Endodermal cell (in vitro differentiated cells): ENCODE measurements around the gene GFOD1. TPM values are rescaled to one million over a fixed set of nuclear protein-coding genes. Genes with fewer than 3 reads are reported as not detected.

Experiments
- DNase-seq: peaks from one replicate; pipeline ENCODE4 v3.0.0-alpha.2; 2017
- H3K27ac ChIP-seq: 2 replicates; pipeline ENCODE4 v1.5.1; 2013; ENCODE audit warnings: mild to moderate bottlenecking, low read depth, low read length, moderate library complexity
- H3K27me3 ChIP-seq: 2 replicates; pipeline ENCODE4 v1.6.1; 2013; ENCODE audit warnings: mild to moderate bottlenecking, low read length, moderate library complexity; ENCODE audit not compliant: insufficient read depth, control insufficient read depth, poor library complexity, severe bottlenecking
- H3K36me3 ChIP-seq: 2 replicates; pipeline ENCODE4 v1.7.0; 2013; ENCODE audit warnings: mild to moderate bottlenecking, low read length, moderate library complexity; ENCODE audit not compliant: control insufficient read depth, insufficient read depth
- H3K4me1 ChIP-seq: one replicate; pipeline ENCODE4 v1.7.0; 2013; ENCODE audit warnings: low read length; ENCODE audit not compliant: control insufficient read depth, insufficient read depth
- H3K4me3 ChIP-seq: 2 replicates; pipeline ENCODE4 v1.5.1; 2013; ENCODE audit warnings: mild to moderate bottlenecking, low read length, moderate library complexity
- H3K9ac ChIP-seq: 2 replicates; pipeline ENCODE4 v1.6.1; 2013; ENCODE audit warnings: mild to moderate bottlenecking, low read length, moderate library complexity; ENCODE audit not compliant: poor library complexity, severe bottlenecking; ENCODE audit errors: extremely low read depth
- H3K9me3 ChIP-seq: 2 replicates; pipeline ENCODE4 v1.6.1; 2013; ENCODE audit warnings: mild to moderate bottlenecking, low read length, moderate library complexity; ENCODE audit not compliant: control insufficient read depth
- H3K27ac Mint-ChIP-seq: 2 replicates; pipeline ENCODE4 v1.8.0; 2020; ENCODE audit warnings: mixed read lengths
- H3K27me3 Mint-ChIP-seq: 2 replicates; pipeline ENCODE4 v1.8.0; 2021; ENCODE audit warnings: mild to moderate bottlenecking, mixed read lengths; ENCODE audit not compliant: insufficient read depth
- H3K36me3 Mint-ChIP-seq: 2 replicates; pipeline ENCODE4 v1.8.0; 2020; ENCODE audit warnings: low read depth, mixed read lengths
- H3K4me1 Mint-ChIP-seq: 2 replicates; pipeline ENCODE4 v1.8.0; 2020; ENCODE audit warnings: mixed read lengths
- H3K4me3 Mint-ChIP-seq: 2 replicates; pipeline ENCODE4 v1.8.0; 2020; ENCODE audit warnings: mild to moderate bottlenecking, moderate library complexity, mixed read lengths
- H3K9me3 Mint-ChIP-seq: 2 replicates; pipeline ENCODE4 v1.8.0; 2020; ENCODE audit warnings: mild to moderate bottlenecking, mixed read lengths
- CTCF ChIP-seq: fragments of 200-600 bp; sonication (generic); conservative IDR thresholded peaks from 2 replicates; pipeline ENCODE4 v1.5.0; 2021; ENCODE audit warnings: antibody characterized with exemption, mild to moderate bottlenecking
- WGBS, 2 experiments: methylation state at CpG; one replicate each; pipeline versions ENCODE4 v1.1.5 to v1.1.7; 2013; ENCODE audit warnings: missing lambda C conversion rate in 2 of 2, mixed read lengths in 1 of 2; ENCODE audit not compliant: insufficient coverage in 1 of 2, insufficient read length in 1 of 2; 5-methylcytosine and 5-hydroxymethylcytosine counted together
- total RNA-seq, 2 donors: library from RNA; stranded (reverse); fragmentation: NEBNext Ultra II Directional in 1 of 2; extraction: Animal tissue kit (Norgen Biotek cat#: 25700) in 1 of 2; gene quantifications; 2 replicates in 1 of 2; 3 replicates in 1 of 2; pipeline ENCODE4 v1.2.1, GENCODE V29; 2021

GFOD1 gene
- total RNA-seq, 2 donors from 2014 or later: 0.71 to 1.9 TPM

GRCh38 chr6:13500915-13501314 is 13.5 kb upstream of the GFOD1 start:
- H3K27me3 ChIP-seq: no peaks in the 10 kb centered on the region
- no peaks in the 10 kb centered on the region for H3K36me3 Mint-ChIP-seq
- no peak overlapping the region for H3K9ac ChIP-seq
- no peak overlapping the region for H3K27ac Mint-ChIP-seq
- H3K4me1 Mint-ChIP-seq: peaks cover 8% of the 10 kb centered on the region
- H3K9me3 Mint-ChIP-seq: peaks cover 5% of the 10 kb centered on the region
- no peak for TF ChIP-seq CTCF
- H3K9me3 ChIP-seq: no peaks in the 10 kb centered on the region
- H3K4me1 ChIP-seq: no peaks in the 10 kb centered on the region
- 86 to 100% methylated on average over 1 to 3 of the region's 3 CpGs for WGBS, 2 experiments
- no peaks in the 10 kb centered on the region for H3K36me3 ChIP-seq
- no peak overlapping the region for H3K27ac ChIP-seq
- H3K4me3 Mint-ChIP-seq: no peak overlapping the region
- H3K4me3 ChIP-seq: no peak overlapping the region
- no peaks in the 10 kb centered on the region for H3K27me3 Mint-ChIP-seq
- DNase-seq: no peak

- H3K9ac ChIP-seq: no peak overlapping the region
- no peaks in the 10 kb centered on the region for H3K9me3 ChIP-seq
- Mint-ChIP-seq H3K4me3 (no peak overlapping the region), H3K36me3 (no peaks in the 10 kb centered on the region), H3K9me3 (peaks cover 5% of the 10 kb centered on the region), H3K4me1 (peaks cover 10% of the 10 kb centered on the region), H3K27me3 (no peaks in the 10 kb centered on the region), H3K27ac (no peak overlapping the region)
- no peak overlapping the region for H3K27ac ChIP-seq
- DNase-seq: no peak
- WGBS, 2 experiments: 86 to 89% methylated on average over 1 of the region's 1 CpG
- TF ChIP-seq CTCF: no peak
- no peak overlapping the region for H3K4me3 ChIP-seq
- no peaks in the 10 kb centered on the region for H3K27me3 ChIP-seq
- H3K36me3 ChIP-seq: no peaks in the 10 kb centered on the region
- H3K4me1 ChIP-seq: no peaks in the 10 kb centered on the region
Observed at GRCh38 chr6:13500264-13500663, 12.9 kb upstream of the GFOD1 start.

GRCh38 chr6:13496513-13497190 is 9.3 kb upstream of the GFOD1 start:
- no peaks in the 10 kb centered on the region for H3K36me3 ChIP-seq
- no peak for DNase-seq
- H3K27ac Mint-ChIP-seq: no peak overlapping the region
- no peaks in the 10 kb centered on the region for H3K9me3 ChIP-seq
- peaks cover 3% of the 10 kb centered on the region for H3K9me3 Mint-ChIP-seq
- TF ChIP-seq CTCF: no peak
- no peak overlapping the region for H3K9ac ChIP-seq
- H3K4me3 Mint-ChIP-seq: no peak overlapping the region
- H3K4me3 ChIP-seq: no peak overlapping the region
- WGBS, 2 experiments: 56% methylated on average over 1 of the region's 1 CpG; no CpG with 5 or more reads in 1 of the 2 experiments
- H3K27me3 ChIP-seq: no peaks in the 10 kb centered on the region
- no peaks in the 10 kb centered on the region for H3K4me1 ChIP-seq
- no peaks in the 10 kb centered on the region for H3K27me3 Mint-ChIP-seq
- H3K36me3 Mint-ChIP-seq: no peaks in the 10 kb centered on the region
- H3K4me1 Mint-ChIP-seq: peaks cover 10% of the 10 kb centered on the region
- H3K27ac ChIP-seq: no peak overlapping the region
